22Rv1 (cell line): ENCODE data around the gene RAB19.

Experiments used
- H3K27ac ChIP-seq: fragments of 450-650 bp; 2 replicates; pipeline ENCODE4 v1.5.1; 2017
- CTCF ChIP-seq: fragments of 450-650 bp; IDR thresholded peaks from 2 replicates; pipeline ENCODE4 v1.5.1; 2017; ENCODE audit warnings: mild to moderate bottlenecking
- ZFX ChIP-seq: fragments of 450-650 bp; IDR thresholded peaks from 2 replicates; pipeline ENCODE4 v1.6.1; 2017; ENCODE audit warnings: antibody characterized with exemption, borderline replicate concordance

Gene RAB19

GRCh38 chr7:140403878-140404564, at the start of gene RAB19:
RAB19 (plus strand) TSS chr7:140404058; CDS start chr7:140407647, 3,589 bp downstream.
- TF ChIP-seq ZFX, result no peak
- TF ChIP-seq CTCF, result no peak
- H3K27ac ChIP-seq, result peak within 1 kb of the TSS; percentile 81

- H3K27ac ChIP-seq, result no peak overlapping the region
- no peak for TF ChIP-seq CTCF
- TF ChIP-seq ZFX, result no peak
These were observed 45.8 kb upstream of the RAB19 start for GRCh38 chr7:140358024-140358411.

- H3K27ac ChIP-seq, result no peak overlapping the region
- TF ChIP-seq ZFX (no peak), CTCF (no peak)
These were observed 45.3 kb upstream of the RAB19 start for GRCh38 chr7:140358412-140359051.

GRCh38 chr7:140360697-140361229, 43.1 kb upstream of the RAB19 start:
- TF ChIP-seq ZFX, result no peak
- TF ChIP-seq CTCF, result no peak
- no peak overlapping the region for H3K27ac ChIP-seq

- H3K27ac ChIP-seq, result no peak overlapping the region
- TF ChIP-seq ZFX, result no peak
These were observed 39.0 kb upstream of the RAB19 start for GRCh38 chr7:140364819-140365218.

- H3K27ac ChIP-seq, result no peak overlapping the region
- TF ChIP-seq ZFX, result no peak
- no peak for TF ChIP-seq CTCF
These were observed 36.3 kb upstream of the RAB19 start for GRCh38 chr7:140367528-140367927.

GRCh38 chr7:140369294-140369693, 34.6 kb upstream of the RAB19 start:
- H3K27ac ChIP-seq, result no peak overlapping the region
- TF ChIP-seq ZFX, result no peak

GRCh38 chr7:140375323-140375722, 28.5 kb upstream of the RAB19 start:
- H3K27ac ChIP-seq, result no peak overlapping the region
- TF ChIP-seq ZFX, result no peak
- no peak for TF ChIP-seq CTCF
